Measurements from ENCODE around the gene SMYD3. TPM values are rescaled to one million over a fixed set of nuclear protein-coding genes. Genes with fewer than 3 reads are reported as not detected.

Gene SMYD3
- total and polyA plus RNA-seq, 2 donors (not counting 1 experiment from before 2014, with no cell fraction given): 9.7 to 37.2 TPM

DNA sequence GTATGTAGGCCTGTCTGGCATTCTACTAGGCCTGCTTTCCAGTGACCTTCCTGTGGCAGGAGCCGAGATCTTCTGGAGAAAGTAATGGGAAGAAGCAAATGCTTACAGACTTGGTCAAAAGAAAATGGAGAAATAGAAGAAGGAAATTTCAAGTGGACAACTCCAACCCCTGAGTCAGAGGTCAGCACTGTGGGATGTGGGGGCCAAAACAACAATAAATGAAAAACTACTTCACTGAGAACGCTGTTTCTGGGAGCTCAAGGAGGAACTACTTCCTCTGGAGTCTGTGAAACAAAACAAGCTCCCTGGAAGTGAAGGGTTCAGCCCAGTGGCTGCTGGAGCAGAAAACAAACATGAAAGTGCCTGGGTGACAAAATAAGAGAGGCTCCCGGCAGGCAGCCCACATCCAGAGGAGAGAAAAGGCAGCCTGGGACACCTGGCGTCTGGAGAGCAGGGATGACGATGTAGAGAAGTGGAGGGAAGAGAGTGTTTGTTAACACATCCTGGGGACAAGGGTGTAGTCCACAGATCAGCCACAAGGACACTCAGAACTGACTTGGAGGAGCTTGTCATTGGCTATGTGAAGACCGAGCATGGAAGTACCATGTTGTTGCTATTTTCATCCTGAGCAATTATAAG lies 355.2 kb downstream of the SMYD3 start:
- ATAC-seq (ENCODE audit: low read depth) (no peak), DNase-seq (no peak)
- no peak overlapping the region for H3K27ac Mint-ChIP-seq
- intact Hi-C loops (cut with micrococcal nuclease): no loop called here
- 99% methylated on average over 5 of the region's 6 CpGs for WGBS (ENCODE audit: insufficient coverage)
- no peak overlapping the region for H3K4me3 Mint-ChIP-seq
- H2AFZ ChIP-seq (ENCODE audit: insufficient read depth, low read depth, low read length, poor library complexity, severe bottlenecking): no peak overlapping the region
- H3K27ac ChIP-seq (ENCODE audit: low read length in 2 of 2): no peak overlapping the region
- no peaks in the 10 kb centered on the region for H3K27me3 Mint-ChIP-seq
- H3K4me1 Mint-ChIP-seq: no peaks in the 10 kb centered on the region
- H3K9me3 Mint-ChIP-seq (ENCODE audit: insufficient read depth): peaks cover 3% of the 10 kb centered on the region
- no peak overlapping the region for H3K9ac ChIP-seq (ENCODE audit: low read length)
- peaks cover 0 to 16% (median 6%) of the 10 kb centered on the region in 3 donors for H3K9me3 ChIP-seq (ENCODE audit: control extremely low read depth in 1 of 3, control insufficient read depth in 2 of 3, insufficient read depth in 1 of 3, low read length in 2 of 3)
- no peaks in the 10 kb centered on the region for H3K36me3 ChIP-seq (replicated peaks in 1 of 2; ENCODE audit: control extremely low read depth in 1 of 2, control insufficient read depth in 1 of 2, extremely low read depth in 1 of 2, insufficient read depth in 2 of 2, low read length in 1 of 2)
- no peaks in the 10 kb centered on the region for H3K4me1 ChIP-seq (ENCODE audit: control insufficient read depth in 2 of 2, insufficient read depth in 2 of 2, low read length in 2 of 2)
- no peak overlapping the region for H3K4me3 ChIP-seq (ENCODE audit: control extremely low read depth in 1 of 5, extremely low read depth in 1 of 5, insufficient read depth in 1 of 5, low read depth in 2 of 5, low read length in 4 of 5)
- no peaks in the 10 kb centered on the region for H4K20me1 ChIP-seq (ENCODE audit: control insufficient read depth, insufficient read depth, low read length, poor library complexity, severe bottlenecking)
- TF ChIP-seq CTCF (IDR thresholded peaks at IDR 0.05) (no peak), EZH2 (IDR thresholded peaks at IDR 0.05; ENCODE audit: borderline replicate concordance, insufficient read depth, low read depth, low read length, poor library complexity, severe bottlenecking) (no peak)
- H3K4me2 ChIP-seq (replicated peaks; ENCODE audit: low read depth, low read length, poor library complexity, severe bottlenecking): no peak overlapping the region
- CTCF ChIA-PET: no interaction called here
- POLR2A ChIA-PET: no interaction called here
- H3K79me2 ChIP-seq (ENCODE audit: control insufficient read depth, insufficient read depth, low read length): no peaks in the 10 kb centered on the region
- H3K27me3 ChIP-seq (replicated peaks in 1 of 4; ENCODE audit: control extremely low read depth in 1 of 4, control insufficient read depth in 3 of 4, insufficient read depth in 4 of 4, low read length in 3 of 4): no peaks in the 10 kb centered on the region

DNA sequence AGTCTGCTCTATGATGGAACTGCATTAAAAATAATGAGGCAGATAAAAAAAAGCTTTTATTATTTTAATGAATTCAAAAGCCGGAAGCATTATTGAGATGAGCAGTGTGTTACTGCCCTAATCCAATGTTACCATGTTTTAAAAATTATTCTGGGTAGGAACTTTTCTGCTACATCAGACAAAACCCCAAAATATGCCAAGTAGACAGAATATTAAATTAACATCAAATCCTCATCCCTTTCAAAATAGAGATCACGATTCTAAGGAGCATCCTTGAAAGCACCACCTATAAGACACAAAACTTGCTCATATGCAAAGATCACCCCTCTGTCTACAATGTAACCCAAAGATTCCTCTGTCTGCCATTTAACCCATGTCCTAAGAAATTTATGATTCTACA lies 357.5 kb downstream of the SMYD3 start:
- H3K4me2 ChIP-seq (replicated peaks; ENCODE audit: low read depth, low read length, poor library complexity, severe bottlenecking): no peak overlapping the region
- Mint-ChIP-seq H3K4me3 (no peak overlapping the region), H3K27me3 (no peaks in the 10 kb centered on the region), H3K27ac (no peak overlapping the region), H3K9me3 (ENCODE audit: insufficient read depth) (peaks cover 3% of the 10 kb centered on the region), H3K4me1 (no peaks in the 10 kb centered on the region)
- H3K27ac ChIP-seq (ENCODE audit: low read length in 2 of 2): no peak overlapping the region
- no peaks in the 10 kb centered on the region for H4K20me1 ChIP-seq (ENCODE audit: control insufficient read depth, insufficient read depth, low read length, poor library complexity, severe bottlenecking)
- no peaks in the 10 kb centered on the region for H3K79me2 ChIP-seq (ENCODE audit: control insufficient read depth, insufficient read depth, low read length)
- ATAC-seq (ENCODE audit: low read depth) (no peak), DNase-seq (no peak)
- H2AFZ ChIP-seq (ENCODE audit: insufficient read depth, low read depth, low read length, poor library complexity, severe bottlenecking): no peak overlapping the region
- intact Hi-C loops (cut with micrococcal nuclease): no loop called here
- no peaks in the 10 kb centered on the region for H3K4me1 ChIP-seq (ENCODE audit: control insufficient read depth in 2 of 2, insufficient read depth in 2 of 2, low read length in 2 of 2)
- H3K9ac ChIP-seq (ENCODE audit: low read length): no peak overlapping the region
- 100% methylated on average over 1 of the region's 2 CpGs for WGBS (ENCODE audit: insufficient coverage)
- TF ChIP-seq EZH2 (IDR thresholded peaks at IDR 0.05; ENCODE audit: borderline replicate concordance, insufficient read depth, low read depth, low read length, poor library complexity, severe bottlenecking): no peak
- no peak overlapping the region for H3K4me3 ChIP-seq (ENCODE audit: control extremely low read depth in 1 of 5, extremely low read depth in 1 of 5, insufficient read depth in 1 of 5, low read depth in 2 of 5, low read length in 4 of 5)
- ChIA-PET CTCF (no interaction called here), POLR2A (no interaction called here)
- H3K36me3 ChIP-seq (replicated peaks in 1 of 2; ENCODE audit: control extremely low read depth in 1 of 2, control insufficient read depth in 1 of 2, extremely low read depth in 1 of 2, insufficient read depth in 2 of 2, low read length in 1 of 2): no peaks in the 10 kb centered on the region
- H3K9me3 ChIP-seq (ENCODE audit: control extremely low read depth in 1 of 3, control insufficient read depth in 2 of 3, insufficient read depth in 1 of 3, low read length in 2 of 3): peaks cover 0 to 16% (median 6%) of the 10 kb centered on the region in 3 donors
- no peaks in the 10 kb centered on the region for H3K27me3 ChIP-seq (replicated peaks in 1 of 4; ENCODE audit: control extremely low read depth in 1 of 4, control insufficient read depth in 3 of 4, insufficient read depth in 4 of 4, low read length in 3 of 4)
